ENCODE results near the gene PRC1.
"Not testable (repeated sequence)": the region's sequence is repeated elsewhere in the genome, so short reads cannot be mapped to it uniquely, and the experiment has no call there.

The PRC1 gene

GRCh38 chr15:90931575-90931827 is 62.8 kb downstream of the PRC1 start:
- DNase-seq, result no peak

GRCh38 chr15:90930861-90931574 is 63.3 kb downstream of the PRC1 start:
- no peak for DNase-seq

- DNase-seq, result no peak
Measured at GRCh38 chr15:90929246-90930019, 64.9 kb downstream of the PRC1 start.

GRCh38 chr15:90928106-90928505 is 66.2 kb downstream of the PRC1 start:
- not testable (repeated sequence) for DNase-seq

- DNase-seq, result not testable (repeated sequence)
Measured at GRCh38 chr15:90926766-90927165, 67.6 kb downstream of the PRC1 start.

GRCh38 chr15:90924375-90924774 is 70.0 kb downstream of the PRC1 start:
- DNase-seq, result no peak

GRCh38 chr15:90922712-90923322 is 71.5 kb downstream of the PRC1 start:
- not testable (repeated sequence) for DNase-seq

- no peak for DNase-seq
Measured at GRCh38 chr15:90921887-90922286, 72.4 kb downstream of the PRC1 start.

- DNase-seq, result no peak
Measured at GRCh38 chr15:90918835-90919234, 75.5 kb downstream of the PRC1 start.

- DNase-seq, result no peak
Measured at GRCh38 chr15:90918034-90918788, 76.1 kb downstream of the PRC1 start.

- no peak for DNase-seq
Measured at GRCh38 chr15:90917569-90917968, 76.8 kb downstream of the PRC1 start.

GRCh38 chr15:90916461-90916860 is 77.9 kb downstream of the PRC1 start:
- no peak for DNase-seq

Measured in NCI-H510A (cell line).